RWPE1 (cell line): ENCODE measurements around the gene HHAT.

Experiments
- CTCF ChIA-PET: fragments of 350-600 bp; sonication (Branson Sonifier 250); formaldehyde crosslinking; extraction: SDS; loops from one replicate; lab custom pipeline; 2021; lab: Yijun Ruan, JAX
- POLR2A ChIA-PET: fragments of 400-600 bp; formaldehyde crosslinking; extraction: SDS; loops from one replicate; lab custom pipeline; 2020; ENCODE audit warnings: antibody characterized with exemption; ENCODE audit not compliant: low non-redundant PET; lab: Yijun Ruan, JAX
- DNase-seq: peaks from one replicate; pipeline ENCODE4 v3.0.0; 2012; ENCODE audit warnings: low spot score
- H3K27ac ChIP-seq: fragments of 450-650 bp; 2 replicates; pipeline ENCODE4 v1.5.1; 2017
- CTCF ChIP-seq: fragments of 450-650 bp; conservative IDR thresholded peaks from 2 replicates; pipeline ENCODE4 v1.5.1; 2017; ENCODE audit warnings: low read depth, mild to moderate bottlenecking

The HHAT gene

DNA sequence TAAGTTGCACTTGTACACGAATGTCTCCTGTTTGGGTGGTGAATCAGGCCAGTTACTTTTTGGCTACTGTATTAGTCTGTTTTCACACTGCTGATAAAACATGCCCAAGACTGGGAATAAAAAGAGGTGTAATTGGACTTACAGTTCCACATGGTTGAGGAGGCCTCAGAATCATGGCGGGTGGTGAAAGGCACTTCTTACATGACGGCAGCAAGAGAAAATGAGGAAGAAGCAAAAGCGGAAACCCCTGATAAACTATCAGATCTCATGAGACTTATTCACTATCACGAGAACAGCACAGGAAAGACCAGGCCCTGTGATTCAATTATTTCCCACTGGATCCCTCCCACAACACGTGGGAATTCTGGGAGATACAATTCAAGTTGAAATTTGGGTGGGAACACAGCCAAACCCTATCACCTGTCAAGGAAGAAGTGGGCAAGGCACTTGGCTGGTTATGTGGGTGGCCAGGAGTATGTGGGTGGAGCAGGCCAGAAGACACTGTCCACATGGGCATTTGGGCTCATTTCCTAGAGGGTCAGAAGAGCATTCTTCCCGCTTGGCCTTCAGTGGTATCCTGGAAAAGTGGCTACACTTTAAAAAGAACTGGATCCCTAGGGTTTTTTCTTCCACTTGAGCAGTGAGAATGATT, 228.8 kb downstream of the HHAT start:
- no peak for DNase-seq
- ChIA-PET CTCF (no interaction called here), POLR2A (no interaction called here)
- no peak for TF ChIP-seq CTCF
- no peak overlapping the region for H3K27ac ChIP-seq

DNA sequence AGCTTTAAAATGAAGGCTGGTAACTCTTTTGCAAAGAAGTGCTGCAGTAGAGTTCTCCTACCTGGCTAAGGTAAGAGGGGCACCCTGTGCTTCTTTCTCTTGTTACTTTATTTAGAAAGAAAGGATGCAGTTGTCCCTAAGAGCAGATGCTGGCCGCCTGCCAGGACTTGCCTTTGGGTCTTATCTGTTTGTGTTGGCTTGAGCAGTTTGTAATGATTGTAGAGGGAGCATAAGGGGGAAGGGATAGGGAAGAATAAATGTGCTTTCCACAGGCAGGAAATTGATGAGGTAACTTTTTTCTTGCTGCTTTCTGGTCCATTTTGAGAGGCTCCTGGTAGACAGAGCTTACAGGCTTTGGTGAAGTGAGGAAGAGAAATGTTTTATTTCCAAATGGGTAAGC, 229.6 kb downstream of the HHAT start:
- no peak for DNase-seq
- no peak overlapping the region for H3K27ac ChIP-seq
- CTCF ChIA-PET: no interaction called here
- no peak for TF ChIP-seq CTCF
- POLR2A ChIA-PET: no interaction called here

GRCh38 chr1:210565306-210565705, 236.6 kb downstream of the HHAT start:
- ChIA-PET CTCF (interaction anchor here (1.2 kb wide), 1 partner anchor 569 kb away, joined by 4 read pairs; no protein-coding TSS in a partner anchor), POLR2A (interaction anchor here (0.6 kb wide), 1 partner anchor 89 kb away, joined by 3 read pairs; no protein-coding TSS in a partner anchor)
- DNase-seq: no peak
- no peak overlapping the region for H3K27ac ChIP-seq
- TF ChIP-seq CTCF: no peak

DNA sequence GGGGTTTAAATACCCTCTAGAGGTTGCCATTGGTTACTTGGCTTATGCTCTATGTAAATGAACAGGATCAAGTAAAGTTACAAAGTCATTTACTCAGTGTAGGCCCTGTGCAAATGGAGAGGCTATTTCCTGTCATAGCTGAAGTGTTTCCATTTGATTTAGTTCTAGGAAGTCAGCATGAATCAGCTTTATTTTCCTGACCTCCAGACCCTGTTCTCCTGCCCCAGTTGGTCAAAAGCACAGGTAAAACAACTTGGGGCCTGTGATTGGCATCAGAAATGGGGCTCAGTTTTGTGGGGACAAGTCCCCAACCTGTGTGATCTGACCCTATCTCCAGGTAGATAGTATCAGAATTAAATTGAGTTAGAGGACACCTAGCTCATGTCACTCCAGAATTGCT, 239.9 kb downstream of the HHAT start:
- POLR2A ChIA-PET: no interaction called here
- no peak for DNase-seq
- CTCF ChIA-PET: interaction anchor here (0.8 kb wide), 1 partner anchor 9 kb away, joined by 5 read pairs; no protein-coding TSS in a partner anchor
- TF ChIP-seq CTCF: no peak
- no peak overlapping the region for H3K27ac ChIP-seq

DNA sequence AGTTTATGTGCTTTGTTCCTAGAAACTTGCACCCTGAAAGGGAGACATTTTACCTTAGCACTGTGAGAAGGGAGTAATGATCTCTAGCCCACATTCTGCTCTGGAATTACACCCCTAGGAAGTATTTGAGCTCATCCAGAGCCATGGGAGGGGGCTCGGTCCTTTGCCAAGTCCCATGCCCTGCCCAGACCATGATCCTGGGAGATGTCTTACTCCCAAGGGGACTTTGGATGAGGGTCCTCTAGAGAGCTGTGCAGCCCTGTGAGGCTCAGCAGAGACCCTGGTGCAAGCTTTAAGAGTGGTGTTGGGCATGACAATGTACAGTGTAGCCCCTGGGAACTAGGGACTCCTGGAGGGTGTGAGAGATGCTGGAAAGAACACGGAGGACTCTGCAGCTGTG, 241.4 kb downstream of the HHAT start:
- TF ChIP-seq CTCF: no peak
- DNase-seq: no peak
- H3K27ac ChIP-seq: no peak overlapping the region
- ChIA-PET POLR2A (no interaction called here), CTCF (interaction anchor here (0.7 kb wide), 1 partner anchor 427 kb away, joined by 4 read pairs; no protein-coding TSS in a partner anchor)

DNA sequence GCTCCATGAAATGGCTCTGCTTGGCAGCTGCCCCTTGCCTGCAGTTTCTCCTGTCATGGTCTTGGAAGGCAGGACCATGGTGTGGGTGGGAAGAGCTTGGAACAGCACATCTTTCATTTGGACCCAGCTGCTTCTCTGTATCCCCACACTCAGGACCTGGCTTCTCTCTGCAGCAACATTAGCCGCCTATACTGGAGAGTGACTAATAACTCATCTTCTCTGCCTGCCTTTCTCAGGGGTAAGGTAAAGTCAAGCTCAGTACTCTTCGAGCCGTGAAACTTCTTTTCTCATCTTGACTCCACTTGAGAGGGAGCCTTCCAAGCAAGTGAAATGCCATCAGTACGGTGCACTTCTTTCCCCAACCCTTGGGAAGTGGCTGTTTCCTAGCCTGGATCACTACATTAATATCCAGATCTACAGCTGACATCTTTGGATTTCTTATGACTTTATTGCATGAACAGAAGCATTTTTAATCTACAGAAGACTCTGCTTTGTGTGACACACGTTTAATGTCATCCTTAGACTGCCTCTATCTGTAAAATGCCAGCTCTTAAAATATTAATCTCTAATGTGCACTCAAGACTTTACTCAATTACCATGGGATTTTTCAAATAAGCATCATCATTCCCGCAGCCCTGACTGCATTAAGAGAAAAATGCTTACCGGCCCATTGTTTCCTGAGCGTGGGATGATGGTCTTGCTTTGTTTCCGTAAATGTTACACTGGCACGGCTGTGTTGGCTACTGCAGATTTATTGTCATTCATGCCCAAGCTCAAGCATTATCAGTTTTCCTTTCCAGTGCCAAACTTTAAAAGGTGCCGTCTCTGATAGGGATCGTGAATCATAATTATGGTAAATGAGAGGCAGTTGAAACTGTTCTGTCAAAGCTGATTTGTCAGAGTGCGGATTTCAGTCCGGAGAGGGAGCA, 242.9 kb downstream of the HHAT start:
- ChIA-PET POLR2A (no interaction called here), CTCF (interaction anchor here (0.7 kb wide), 1 partner anchor 1083 kb away, joined by 4 read pairs; no protein-coding TSS in a partner anchor)
- no peak overlapping the region for H3K27ac ChIP-seq
- no peak for DNase-seq
- no peak for TF ChIP-seq CTCF
